ENCODE data around the gene CST3.

The CST3 gene

GRCh38 chr20:23613676-23614075 lies 24.1 kb downstream of the CST3 start:
- Histone ChIP-seq H3K27ac (replicated peaks) (no peak overlapping the region), H3K4me3 (replicated peaks; ENCODE audit: insufficient read depth, low read length) (no peak overlapping the region)
- TF ChIP-seq GABPA (IDR thresholded peaks at IDR 0.05; ENCODE audit: low read depth) = no peak
- no peak for TF ChIP-seq POLR2AphosphoS5 (IDR thresholded peaks at IDR 0.05; ENCODE audit: low read depth)
- TF ChIP-seq REST (IDR thresholded peaks at IDR 0.05; ENCODE audit: insufficient replicate concordance, low read depth) = no peak
- TF ChIP-seq SPI1 (IDR thresholded peaks at IDR 0.05; ENCODE audit: borderline replicate concordance, low read depth) = no peak
- TF ChIP-seq CTCF (IDR thresholded peaks at IDR 0.05; ENCODE audit: insufficient read depth, low read length) = no peak

DNA sequence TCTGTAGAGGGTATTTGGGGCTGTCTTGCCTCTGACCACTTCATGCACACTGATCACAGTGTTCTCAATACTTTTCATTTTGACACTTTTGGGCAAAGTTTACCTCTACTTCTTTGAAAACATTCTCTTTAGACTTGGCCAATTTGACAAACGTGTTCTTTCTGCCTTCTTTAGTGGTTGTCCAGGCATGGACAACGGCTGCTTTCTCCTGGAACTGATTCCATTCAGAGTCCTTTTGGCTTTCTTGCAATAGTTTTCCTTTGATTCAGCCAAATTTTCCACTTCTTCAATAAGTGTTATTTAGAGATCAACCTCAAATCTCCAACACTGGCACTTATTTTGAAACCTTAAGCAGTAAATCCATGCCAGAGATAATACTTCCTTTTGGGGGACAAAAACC lies 25.4 kb downstream of the CST3 start:
- no peak overlapping the region for H3K27ac ChIP-seq (replicated peaks)
- DNase-seq (ENCODE audit: low read depth in 1 of 2, low spot score in 1 of 2) = no peak
- TF ChIP-seq REST (IDR thresholded peaks at IDR 0.05; ENCODE audit: insufficient replicate concordance, low read depth) (no peak), POLR2AphosphoS5 (IDR thresholded peaks at IDR 0.05; ENCODE audit: low read depth) (no peak), SPI1 (IDR thresholded peaks at IDR 0.05; ENCODE audit: borderline replicate concordance, low read depth) (no peak), GABPA (IDR thresholded peaks at IDR 0.05; ENCODE audit: low read depth) (no peak), CTCF (IDR thresholded peaks at IDR 0.05; ENCODE audit: insufficient read depth, low read length) (no peak)
- H3K27me3 ChIP-seq (ENCODE audit: insufficient read depth, poor library complexity, severe bottlenecking) = no peaks in the 10 kb centered on the region
- no peak overlapping the region for H3K4me3 ChIP-seq (replicated peaks; ENCODE audit: insufficient read depth, low read length)

More at GRCh38 chr20:23613676-23614075, 24.1 kb downstream of the CST3 start:
- DNase-seq (ENCODE audit: low read depth in 1 of 2, low spot score in 1 of 2) = no peak
- H3K27me3 ChIP-seq (ENCODE audit: insufficient read depth, poor library complexity, severe bottlenecking) = no peaks in the 10 kb centered on the region

- Histone ChIP-seq H3K4me3 (replicated peaks; ENCODE audit: insufficient read depth, low read length) (no peak overlapping the region), H3K27ac (replicated peaks) (no peak overlapping the region), H3K27me3 (ENCODE audit: insufficient read depth, poor library complexity, severe bottlenecking) (no peaks in the 10 kb centered on the region)
- DNase-seq (ENCODE audit: low read depth in 1 of 2, low spot score in 1 of 2) = no peak
- TF ChIP-seq CTCF (IDR thresholded peaks at IDR 0.05; ENCODE audit: insufficient read depth, low read length) (no peak), REST (IDR thresholded peaks at IDR 0.05; ENCODE audit: insufficient replicate concordance, low read depth) (no peak), SPI1 (IDR thresholded peaks at IDR 0.05; ENCODE audit: borderline replicate concordance, low read depth) (no peak), GABPA (IDR thresholded peaks at IDR 0.05; ENCODE audit: low read depth) (no peak), POLR2AphosphoS5 (IDR thresholded peaks at IDR 0.05; ENCODE audit: low read depth) (no peak)
Measured at GRCh38 chr20:23609486-23610109, 28.2 kb downstream of the CST3 start.
